B cell (primary cell): Measurements from ENCODE around the gene TXNDC11. TPM values are rescaled to one million over a fixed set of nuclear protein-coding genes. Genes with fewer than 3 reads are reported as not detected.

Experiments
- ATAC-seq: fragments of 200-7000 bp; cut with Tn5 transposase; one replicate; pipeline ENCODE4 v1.10.0; 2021; ENCODE audit warnings: low read depth, mild to moderate bottlenecking, moderate number of reproducible peaks, moderate library complexity
- CTCF ChIA-PET: fragments of 350-600 bp; sonication (Branson Sonifier 250); formaldehyde crosslinking; loops from one replicate; lab custom pipeline; 2021; ENCODE audit warnings: antibody characterized with exemption, inconsistent platforms; lab: Charles Lee
- POLR2A ChIA-PET: fragments of 350-600 bp; sonication (Branson Sonifier 250); formaldehyde crosslinking; loops from one replicate; lab custom pipeline; 2021; ENCODE audit warnings: antibody characterized with exemption; lab: Charles Lee
- DNase-seq: peaks from one replicate; pipeline ENCODE4 v3.0.0; 2013
- H2AFZ ChIP-seq: 2 replicates; pipeline ENCODE4 v1.6.1; 2012; ENCODE audit warnings: mild to moderate bottlenecking, low read depth, low read length; ENCODE audit not compliant: insufficient read depth, poor library complexity, severe bottlenecking
- H3K27ac ChIP-seq, 2 donors: 1 replicate in 1 of 2; 2 replicates in 1 of 2; pipeline ENCODE4 v1.5.1; 2012 to 2013; ENCODE audit warnings: low read length in 2 of 2, mild to moderate bottlenecking in 2 of 2, moderate library complexity in 1 of 2
- H3K27me3 ChIP-seq, 4 experiments: fragments of 200-600 bp in 1 of 4; sonication (generic) in 1 of 4; replicated peaks in 1 of 4; 1 replicate in 2 of 4; 2 replicates in 2 of 4; pipeline versions ENCODE4 v1.6.1 to v1.7.0; 2013 to 2016; ENCODE audit warnings: low read length in 3 of 4, mild to moderate bottlenecking in 2 of 4, mixed read lengths in 1 of 4, moderate library complexity in 1 of 4; ENCODE audit not compliant: insufficient read depth in 4 of 4, control insufficient read depth in 3 of 4; ENCODE audit errors: control extremely low read depth in 1 of 4
- H3K36me3 ChIP-seq, 2 experiments: replicated peaks in 1 of 2; 1 replicate in 1 of 2; 2 replicates in 1 of 2; pipeline versions ENCODE4 v1.6.1 to v1.7.1; 2013; ENCODE audit warnings: low read length in 1 of 2; ENCODE audit not compliant: insufficient read depth in 2 of 2, control insufficient read depth in 1 of 2; ENCODE audit errors: control extremely low read depth in 1 of 2, extremely low read depth in 1 of 2
- H3K4me1 ChIP-seq, 2 donors: fragments of 200-600 bp in 1 of 2; sonication (generic) in 1 of 2; 1 replicate in 1 of 2; 2 replicates in 1 of 2; pipeline versions ENCODE4 v1.5.1 to v1.6.1; 2013 to 2017; ENCODE audit warnings: low read length in 2 of 2; ENCODE audit not compliant: control insufficient read depth in 2 of 2, insufficient read depth in 2 of 2
- H3K4me2 ChIP-seq: replicated peaks from 2 replicates; pipeline ENCODE3; 2012; ENCODE audit warnings: mild to moderate bottlenecking, low read depth, low read length; ENCODE audit not compliant: poor library complexity, severe bottlenecking
- H3K4me3 ChIP-seq, 5 experiments: fragments of 200-600 bp in 1 of 5; sonication (generic) in 1 of 5; 1 replicate in 3 of 5; 2 replicates in 2 of 5; pipeline versions ENCODE4 v1.5.1 to v1.7.0; 2011 to 2016; ENCODE audit warnings: low read length in 4 of 5, mild to moderate bottlenecking in 4 of 5, low read depth in 2 of 5, control low read depth in 1 of 5, moderate library complexity in 1 of 5; ENCODE audit not compliant: insufficient read depth in 1 of 5; ENCODE audit errors: control extremely low read depth in 1 of 5, extremely low read depth in 1 of 5
- H3K79me2 ChIP-seq: fragments of 200-600 bp; sonication (generic); one replicate; pipeline ENCODE4 v1.6.0; 2016; ENCODE audit warnings: low read length; ENCODE audit not compliant: control insufficient read depth, insufficient read depth
- H3K9ac ChIP-seq: fragments of 200-600 bp; sonication (generic); 2 replicates; pipeline ENCODE4 v1.6.1; 2017; ENCODE audit warnings: mild to moderate bottlenecking, low read length, moderate library complexity
- H3K9me3 ChIP-seq, 3 donors: one replicate each; pipeline versions ENCODE4 v1.6.1 to v1.7.1; 2013; ENCODE audit warnings: low read length in 2 of 3; ENCODE audit not compliant: control insufficient read depth in 2 of 3, insufficient read depth in 1 of 3; ENCODE audit errors: control extremely low read depth in 1 of 3
- H4K20me1 ChIP-seq: 2 replicates; pipeline ENCODE4 v1.6.0; 2012; ENCODE audit warnings: mild to moderate bottlenecking, low read length; ENCODE audit not compliant: insufficient read depth, control insufficient read depth, poor library complexity, severe bottlenecking
- H3K27ac Mint-ChIP-seq: one replicate; pipeline ENCODE4 v1.8.0; 2021; ENCODE audit warnings: mixed read lengths
- H3K27me3 Mint-ChIP-seq: one replicate; pipeline ENCODE4 v1.8.0; 2021; ENCODE audit warnings: mixed read lengths
- H3K4me1 Mint-ChIP-seq: one replicate; pipeline ENCODE4 v1.8.0; 2021; ENCODE audit warnings: mixed read lengths
- H3K4me3 Mint-ChIP-seq: one replicate; pipeline ENCODE4 v1.8.0; 2021; ENCODE audit warnings: mixed read lengths
- H3K9me3 Mint-ChIP-seq: one replicate; pipeline ENCODE4 v1.8.0; 2022; ENCODE audit warnings: mixed read lengths; ENCODE audit not compliant: insufficient read depth
- EZH2 ChIP-seq: IDR thresholded peaks from 2 replicates; pipeline ENCODE4 v1.6.1; 2012; ENCODE audit warnings: borderline replicate concordance, low read depth, mild to moderate bottlenecking, moderate library complexity, low read length; ENCODE audit not compliant: insufficient read depth, poor library complexity, severe bottlenecking
- WGBS: methylation state at CpG from one replicate; pipeline ENCODE4 v1.1.5; 2013; ENCODE audit warnings: missing lambda C conversion rate; ENCODE audit not compliant: insufficient coverage; 5-methylcytosine and 5-hydroxymethylcytosine counted together
- intact Hi-C: fragments of 100-400 bp; cut with micrococcal nuclease; formaldehyde crosslinking; loops from one replicate; pipeline ENCODE4 v1.10.0; 2022
- polyA plus RNA-seq: library from polyadenylated mRNA; depleted of rRNA; stranded (reverse); fragments of >200 nt; gene quantifications from 2 replicates; pipeline ENCODE4 v1.2.3, GENCODE V29; 2012
- total RNA-seq, 2 donors: library from RNA; stranded (reverse); fragments of 120-200 nt in 1 of 2; gene quantifications; 1 replicate in 1 of 2; 2 replicates in 1 of 2; pipeline versions ENCODE4 v1.2.3 to v1.2.4, GENCODE V29; 2013 to 2022
- TF ChIP-seq, protein P1 (sequence below): fragments of 200-600 bp; IDR thresholded peaks from one replicate; pipeline ENCODE4 v1.8.0; 2022; ENCODE audit warnings: antibody characterized with exemption, mild to moderate bottlenecking

Gene TXNDC11
- total and polyA plus RNA-seq, 2 donors (not counting 1 experiment from before 2014, with no cell fraction given) = 50.2 to 76.9 TPM

DNA sequence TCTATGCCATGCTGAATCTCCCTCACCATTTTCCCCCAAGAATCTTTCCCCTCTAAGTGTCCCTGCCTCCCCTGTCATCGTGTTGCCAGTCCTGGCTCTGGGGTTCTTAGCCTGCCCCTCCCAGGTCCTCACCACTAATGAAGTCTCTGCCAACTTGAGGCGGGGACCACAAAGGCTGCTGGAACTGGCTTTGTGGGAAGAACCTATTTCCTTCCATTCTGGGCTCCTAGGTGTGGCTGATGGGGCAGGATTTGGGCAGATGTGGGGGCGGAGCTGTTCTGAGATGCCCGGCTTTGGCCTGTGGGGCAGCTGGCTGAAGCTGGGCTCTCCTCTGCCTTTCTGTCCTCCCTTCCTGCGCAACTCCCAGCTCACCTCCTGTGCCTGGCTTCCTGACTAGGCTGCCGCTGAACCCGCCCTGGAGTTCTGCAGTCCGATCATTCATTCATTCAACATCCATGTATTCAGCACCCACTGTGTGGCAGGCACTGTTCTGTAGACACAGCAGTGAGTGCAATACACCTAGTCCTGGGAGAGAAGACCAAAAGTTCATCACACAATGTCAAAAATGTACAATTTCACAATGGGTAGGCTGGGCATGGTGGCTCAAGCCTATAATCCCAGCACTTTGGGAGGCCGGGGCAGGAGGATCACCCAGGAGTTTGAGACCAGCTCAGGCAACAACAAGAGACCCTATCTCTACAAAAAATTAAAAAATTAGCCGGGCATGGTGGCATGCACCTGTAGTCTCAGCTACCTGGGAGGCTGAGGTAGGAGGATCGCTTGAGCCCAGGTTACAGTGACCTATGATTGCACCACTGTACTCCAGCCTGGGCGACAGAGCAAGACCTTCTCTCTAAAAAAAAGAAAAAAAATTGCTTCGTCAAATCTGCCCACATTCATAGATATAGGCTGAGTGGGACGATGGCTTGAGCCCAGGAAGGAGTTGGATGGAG, 76.3 kb downstream of the TXNDC11 start:
- Histone ChIP-seq H2AFZ (no peak overlapping the region), H3K9me3 (no peaks in the 10 kb centered on the region), H3K9ac (no peak overlapping the region), H3K4me3 (no peak overlapping the region), H3K36me3 (peaks cover 0 to 6% of the 10 kb centered on the region in 2 experiments), H3K79me2 (peaks cover 32% of the 10 kb centered on the region), H4K20me1 (peaks cover 23% of the 10 kb centered on the region), H3K27me3 (no peaks in the 10 kb centered on the region), H3K4me2 (no peak overlapping the region), H3K4me1 (peaks cover 38 to 56% of the 10 kb centered on the region in 2 donors), H3K27ac (no peak overlapping the region)
- Mint-ChIP-seq H3K27me3 (no peaks in the 10 kb centered on the region), H3K9me3 (no peaks in the 10 kb centered on the region), H3K27ac (peak overlapping the region; percentile 55), H3K4me1 (peaks cover 54% of the 10 kb centered on the region), H3K4me3 (peak overlapping the region; percentile 57)
- intact Hi-C loops = loop anchor here (5.0 kb wide), 1 partner anchor 131 kb away; the partner anchor contains the start of gene ZC3H7A
- WGBS = 75% methylated on average over 8 of the region's 14 CpGs
- ChIA-PET POLR2A (interaction anchor here (0.5 kb wide), 1 partner anchor 535 kb away, joined by 3 read pairs; no protein-coding TSS in a partner anchor), CTCF (interaction anchor here (0.7 to 2.0 kb wide), 5 partner anchors 11 to 270 kb away, joined by 3 to 6 read pairs (median 4); no protein-coding TSS in a partner anchor)
- no peak for ATAC-seq
- DNase-seq = no peak
- TF ChIP-seq EZH2 = no peak
- TF ChIP-seq, protein P1, sequence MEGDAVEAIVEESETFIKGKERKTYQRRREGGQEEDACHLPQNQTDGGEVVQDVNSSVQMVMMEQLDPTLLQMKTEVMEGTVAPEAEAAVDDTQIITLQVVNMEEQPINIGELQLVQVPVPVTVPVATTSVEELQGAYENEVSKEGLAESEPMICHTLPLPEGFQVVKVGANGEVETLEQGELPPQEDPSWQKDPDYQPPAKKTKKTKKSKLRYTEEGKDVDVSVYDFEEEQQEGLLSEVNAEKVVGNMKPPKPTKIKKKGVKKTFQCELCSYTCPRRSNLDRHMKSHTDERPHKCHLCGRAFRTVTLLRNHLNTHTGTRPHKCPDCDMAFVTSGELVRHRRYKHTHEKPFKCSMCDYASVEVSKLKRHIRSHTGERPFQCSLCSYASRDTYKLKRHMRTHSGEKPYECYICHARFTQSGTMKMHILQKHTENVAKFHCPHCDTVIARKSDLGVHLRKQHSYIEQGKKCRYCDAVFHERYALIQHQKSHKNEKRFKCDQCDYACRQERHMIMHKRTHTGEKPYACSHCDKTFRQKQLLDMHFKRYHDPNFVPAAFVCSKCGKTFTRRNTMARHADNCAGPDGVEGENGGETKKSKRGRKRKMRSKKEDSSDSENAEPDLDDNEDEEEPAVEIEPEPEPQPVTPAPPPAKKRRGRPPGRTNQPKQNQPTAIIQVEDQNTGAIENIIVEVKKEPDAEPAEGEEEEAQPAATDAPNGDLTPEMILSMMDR = no peak
